Measurements from ENCODE around the gene VPS37B. TPM values are rescaled to one million over a fixed set of nuclear protein-coding genes. Genes with fewer than 3 reads are reported as not detected.
"Not testable (repeated sequence)": the region's sequence is repeated elsewhere in the genome, so short reads cannot be mapped to it uniquely, and the experiment has no call there.

The VPS37B gene
- total RNA-seq, 2 experiments from 2014 or later: 33.4 to 36.8 TPM

GRCh38 chr12:122886161-122886560 lies 9.8 kb downstream of the VPS37B start:
- peaks cover 15% of the 10 kb centered on the region for H3K36me3 Mint-ChIP-seq
- peaks cover 73% of the 10 kb centered on the region for H3K4me1 Mint-ChIP-seq
- no peak overlapping the region for H3K27ac Mint-ChIP-seq
- H3K27me3 Mint-ChIP-seq: no peaks in the 10 kb centered on the region
- POLR2A ChIA-PET: interaction anchor here (0.7 to 1.2 kb wide), 3 partner anchors 11 to 347 kb away, joined by 3 to 5 read pairs (median 3); partner anchors contain the start of genes MPHOSPH9 and MTRFR
- DNase-seq: no peak
- no peaks in the 10 kb centered on the region for H3K9me3 Mint-ChIP-seq
- H3K4me3 Mint-ChIP-seq: no peak overlapping the region
- no peak for ATAC-seq (ENCODE audit: low read depth)

- Mint-ChIP-seq H3K27ac (no peak overlapping the region), H3K4me3 (no peak overlapping the region), H3K9me3 (no peaks in the 10 kb centered on the region), H3K36me3 (peaks cover 22% of the 10 kb centered on the region), H3K4me1 (peaks cover 73% of the 10 kb centered on the region), H3K27me3 (no peaks in the 10 kb centered on the region)
- DNase-seq (no peak), ATAC-seq (ENCODE audit: low read depth) (no peak)
- POLR2A ChIA-PET: no interaction called here
Measured at GRCh38 chr12:122884860-122885259, 11.1 kb downstream of the VPS37B start.

- POLR2A ChIA-PET: no interaction called here
- DNase-seq: no peak
- no peak overlapping the region for H3K27ac Mint-ChIP-seq
- no peaks in the 10 kb centered on the region for H3K27me3 Mint-ChIP-seq
- no peak for ATAC-seq (ENCODE audit: low read depth)
- H3K4me3 Mint-ChIP-seq: no peak overlapping the region
- no peaks in the 10 kb centered on the region for H3K9me3 Mint-ChIP-seq
- H3K36me3 Mint-ChIP-seq: peaks cover 24% of the 10 kb centered on the region
- peaks cover 71% of the 10 kb centered on the region for H3K4me1 Mint-ChIP-seq
Measured at GRCh38 chr12:122884091-122884826, 11.7 kb downstream of the VPS37B start.

GRCh38 chr12:122882908-122883558 lies 12.9 kb downstream of the VPS37B start:
- no peak for DNase-seq
- H3K9me3 Mint-ChIP-seq: no peaks in the 10 kb centered on the region
- peak; percentile 5 for ATAC-seq (ENCODE audit: low read depth)
- peak overlapping the region; percentile 43 for H3K4me3 Mint-ChIP-seq
- H3K27me3 Mint-ChIP-seq: no peaks in the 10 kb centered on the region
- H3K36me3 Mint-ChIP-seq: peaks cover 25% of the 10 kb centered on the region
- POLR2A ChIA-PET: interaction anchor here (1.2 to 1.9 kb wide), 4 partner anchors 11 to 350 kb away, joined by 3 to 8 read pairs (median 6); partner anchors contain the start of genes MPHOSPH9 and MTRFR
- H3K4me1 Mint-ChIP-seq: peaks cover 69% of the 10 kb centered on the region
- H3K27ac Mint-ChIP-seq: peak overlapping the region; percentile 30

- no peak for DNase-seq
- H3K27ac Mint-ChIP-seq: no peak overlapping the region
- H3K4me1 Mint-ChIP-seq: peaks cover 66% of the 10 kb centered on the region
- H3K9me3 Mint-ChIP-seq: no peaks in the 10 kb centered on the region
- POLR2A ChIA-PET: interaction anchor here (0.9 to 2.5 kb wide), 4 partner anchors 9 to 101 kb away, joined by 3 to 9 read pairs (median 4); partner anchors contain the start of gene VPS37B
- no peaks in the 10 kb centered on the region for H3K27me3 Mint-ChIP-seq
- peaks cover 27% of the 10 kb centered on the region for H3K36me3 Mint-ChIP-seq
- peak; percentile 48 for ATAC-seq (ENCODE audit: low read depth)
- no peak overlapping the region for H3K4me3 Mint-ChIP-seq
Measured at GRCh38 chr12:122880668-122881067, 15.3 kb downstream of the VPS37B start.

- Mint-ChIP-seq H3K27me3 (no peaks in the 10 kb centered on the region), H3K4me3 (no peak overlapping the region), H3K9me3 (no peaks in the 10 kb centered on the region), H3K27ac (no peak overlapping the region), H3K36me3 (peaks cover 27% of the 10 kb centered on the region), H3K4me1 (peaks cover 69% of the 10 kb centered on the region)
- no peak for ATAC-seq (ENCODE audit: low read depth)
- POLR2A ChIA-PET: interaction anchor here (0.9 to 2.5 kb wide), 3 partner anchors 8 to 19 kb away, joined by 3 to 9 read pairs (median 4); partner anchors contain the start of gene VPS37B
- DNase-seq: no peak
Measured at GRCh38 chr12:122880155-122880667, 15.7 kb downstream of the VPS37B start.

GRCh38 chr12:122878780-122879612 lies 16.9 kb downstream of the VPS37B start:
- Mint-ChIP-seq H3K27me3 (no peaks in the 10 kb centered on the region), H3K4me1 (peaks cover 72% of the 10 kb centered on the region), H3K4me3 (peak overlapping the region; percentile 28), H3K27ac (no peak overlapping the region), H3K36me3 (peaks cover 23% of the 10 kb centered on the region), H3K9me3 (no peaks in the 10 kb centered on the region)
- peak; percentile 9 for ATAC-seq (ENCODE audit: low read depth)
- POLR2A ChIA-PET: interaction anchor here (1.2 to 2.5 kb wide), 2 partner anchors 7 to 68 kb away, joined by 3 to 9 read pairs; no protein-coding TSS in a partner anchor
- no peak for DNase-seq

- no peaks in the 10 kb centered on the region for H3K9me3 Mint-ChIP-seq
- POLR2A ChIA-PET: interaction anchor here (0.9 to 1.7 kb wide), 3 partner anchors 12 to 24 kb away, joined by 4 to 5 read pairs (median 4); no protein-coding TSS in a partner anchor
- no peak for ATAC-seq (ENCODE audit: low read depth)
- peaks cover 21% of the 10 kb centered on the region for H3K36me3 Mint-ChIP-seq
- H3K27me3 Mint-ChIP-seq: no peaks in the 10 kb centered on the region
- no peak overlapping the region for H3K27ac Mint-ChIP-seq
- no peak overlapping the region for H3K4me3 Mint-ChIP-seq
- no peak for DNase-seq
- H3K4me1 Mint-ChIP-seq: peaks cover 73% of the 10 kb centered on the region
Measured at GRCh38 chr12:122876731-122877130, 19.2 kb downstream of the VPS37B start.

- not testable (repeated sequence) for H3K27me3 Mint-ChIP-seq; DNase-seq; ATAC-seq (ENCODE audit: low read depth); H3K9me3 Mint-ChIP-seq; H3K27ac Mint-ChIP-seq; H3K4me3 Mint-ChIP-seq
- Mint-ChIP-seq H3K36me3 (peaks cover 21% of the 10 kb centered on the region), H3K4me1 (peaks cover 74% of the 10 kb centered on the region)
- POLR2A ChIA-PET: interaction anchor here (1.7 kb wide), 1 partner anchor 18 kb away, joined by 5 read pairs; no protein-coding TSS in a partner anchor
Measured at GRCh38 chr12:122876281-122876680, 19.6 kb downstream of the VPS37B start.

- H3K4me1 Mint-ChIP-seq: peaks cover 70% of the 10 kb centered on the region
- no peak overlapping the region for H3K4me3 Mint-ChIP-seq
- H3K36me3 Mint-ChIP-seq: peaks cover 20% of the 10 kb centered on the region
- H3K9me3 Mint-ChIP-seq: no peaks in the 10 kb centered on the region
- no peak overlapping the region for H3K27ac Mint-ChIP-seq
- no peaks in the 10 kb centered on the region for H3K27me3 Mint-ChIP-seq
- DNase-seq (peak; percentile 13), ATAC-seq (ENCODE audit: low read depth) (no peak)
- POLR2A ChIA-PET: interaction anchor here (0.7 to 1.7 kb wide), 2 partner anchors 19 to 48 kb away, joined by 4 to 5 read pairs; no protein-coding TSS in a partner anchor
Measured at GRCh38 chr12:122875590-122876220, 20.2 kb downstream of the VPS37B start.

- POLR2A ChIA-PET: interaction anchor here (0.7 kb wide), 1 partner anchor 22 kb away, joined by 5 read pairs; no protein-coding TSS in a partner anchor
- Mint-ChIP-seq H3K9me3 (no peaks in the 10 kb centered on the region), H3K4me3 (peak overlapping the region; percentile 29), H3K27ac (peak overlapping the region; percentile 49), H3K27me3 (no peaks in the 10 kb centered on the region), H3K36me3 (peaks cover 21% of the 10 kb centered on the region), H3K4me1 (peaks cover 63% of the 10 kb centered on the region)
- DNase-seq (no peak), ATAC-seq (ENCODE audit: low read depth) (peak; percentile 63)
Measured at GRCh38 chr12:122874081-122874480, 21.8 kb downstream of the VPS37B start.

GRCh38 chr12:122873540-122873939 lies 22.4 kb downstream of the VPS37B start:
- H3K4me1 Mint-ChIP-seq: peaks cover 59% of the 10 kb centered on the region
- DNase-seq: peak; percentile 18
- no peaks in the 10 kb centered on the region for H3K27me3 Mint-ChIP-seq
- ATAC-seq (ENCODE audit: low read depth): no peak
- peak overlapping the region; percentile 29 for H3K4me3 Mint-ChIP-seq
- no peaks in the 10 kb centered on the region for H3K9me3 Mint-ChIP-seq
- POLR2A ChIA-PET: no interaction called here
- no peak overlapping the region for H3K27ac Mint-ChIP-seq
- H3K36me3 Mint-ChIP-seq: peaks cover 26% of the 10 kb centered on the region
